ENCODE data around the gene CELA2B.
"Not testable (repeated sequence)": the region's sequence is repeated elsewhere in the genome, so short reads cannot be mapped to it uniquely, and the experiment has no call there.

The CELA2B gene

GRCh38 chr1:15489052-15489736 is 13.3 kb downstream of the CELA2B start:
- no peak for DNase-seq (ENCODE audit: low read depth in 2 of 2)
- no peak for TF ChIP-seq CTCF (IDR thresholded peaks at IDR 0.05; ENCODE audit: low read depth, low read length)
- H3K4me3 ChIP-seq (replicated peaks in 1 of 2; ENCODE audit: low read depth in 2 of 2, low read length in 2 of 2) = no peak overlapping the region

- peak in 1 of 2 donors; percentile 47 for DNase-seq (ENCODE audit: low read depth in 2 of 2)
- not testable (repeated sequence) for H3K4me3 ChIP-seq (replicated peaks in 1 of 2; ENCODE audit: low read depth in 2 of 2, low read length in 2 of 2)
These were observed 15.1 kb downstream of the CELA2B start for GRCh38 chr1:15491010-15491409.

GRCh38 chr1:15492596-15492995 is 16.7 kb downstream of the CELA2B start:
- DNase-seq (ENCODE audit: low read depth in 2 of 2) = no peak
- no peak overlapping the region for H3K4me3 ChIP-seq (replicated peaks in 1 of 2; ENCODE audit: low read depth in 2 of 2, low read length in 2 of 2)
- TF ChIP-seq CTCF (IDR thresholded peaks at IDR 0.05; ENCODE audit: low read depth, low read length) = no peak

GRCh38 chr1:15493869-15494390 is 18.0 kb downstream of the CELA2B start:
- no peak overlapping the region for H3K4me3 ChIP-seq (replicated peaks in 1 of 2; ENCODE audit: low read depth in 2 of 2, low read length in 2 of 2)
- TF ChIP-seq CTCF (IDR thresholded peaks at IDR 0.05; ENCODE audit: low read depth, low read length) = no peak
- DNase-seq (ENCODE audit: low read depth in 2 of 2) = no peak

- no peak overlapping the region for H3K4me3 ChIP-seq (replicated peaks in 1 of 2; ENCODE audit: low read depth in 2 of 2, low read length in 2 of 2)
- no peak for TF ChIP-seq CTCF (IDR thresholded peaks at IDR 0.05; ENCODE audit: low read depth, low read length)
- no peak for DNase-seq (ENCODE audit: low read depth in 2 of 2)
These were observed 24.6 kb downstream of the CELA2B start for GRCh38 chr1:15500184-15501178.

GRCh38 chr1:15501208-15502032 is 25.5 kb downstream of the CELA2B start:
- TF ChIP-seq CTCF (IDR thresholded peaks at IDR 0.05; ENCODE audit: low read depth, low read length) = peak; percentile 88
- H3K4me3 ChIP-seq (replicated peaks in 1 of 2; ENCODE audit: low read depth in 2 of 2, low read length in 2 of 2) = no peak overlapping the region
- peak; percentile 60 to 69 for DNase-seq (ENCODE audit: low read depth in 2 of 2)
